K562 (cell line): ENCODE results near the gene IREB2. TPM values are rescaled to one million over a fixed set of nuclear protein-coding genes. Genes with fewer than 3 reads are reported as not detected.

Source experiments
- ATAC-seq: fragments of 200-7000 bp; cut with Tn5 transposase; 3 replicates; pipeline ENCODE4 v1.9.1; 2020; ENCODE audit warnings: moderate library complexity
- BruUV-seq: library from RNA; stranded (reverse); fragments of 400-500 nt; replicated peaks from 2 replicates; lab custom pipeline; 2021; lab: Mats Ljungman, UMichigan
- CTCF ChIA-PET: fragments of 300-600 bp; formaldehyde crosslinking; extraction: SDS; loops from one replicate; lab custom pipeline; 2021; ENCODE audit warnings: low intra/inter-chr PET ratio; lab: Yijun Ruan, JAX
- POLR2A ChIA-PET: fragments of 300-600, 350-650 bp; sonication (Branson Sonifier 250); formaldehyde crosslinking; extraction: SDS; loops from one replicate; lab custom pipeline; 2021; ENCODE audit warnings: antibody characterized with exemption, inconsistent platforms; lab: Yijun Ruan, JAX
- DNase-seq, 4 experiments: peaks; one replicate each; pipeline versions ENCODE4 v3.0.0 to v3.0.0-alpha.2; 2011 to 2018; ENCODE audit warnings: low spot score in 3 of 4, mixed read lengths in 3 of 4; ENCODE audit errors: extremely low read depth in 1 of 4
- FAIRE-seq: peaks from 2 replicates; lab custom pipeline; 2011; peaks lifted over from hg19 to GRCh38; lab: Jason Lieb, UNC
- H2AFZ ChIP-seq: 2 replicates; pipeline ENCODE4 v1.6.0; 2011; ENCODE audit warnings: low read depth, low read length, control low read depth, inconsistent platforms
- H3K27ac ChIP-seq: fragments of 200-600 bp; 3 replicates; pipeline ENCODE4 v1.8.0; 2011; ENCODE audit warnings: low read depth, mild to moderate bottlenecking, control low read depth, inconsistent platforms, low read length, moderate library complexity, mixed read lengths; ENCODE audit errors: extremely low read depth
- H3K27me3 ChIP-seq, 2 experiments: fragments of 300-600 bp in 1 of 2; 2 replicates in 1 of 2; 3 replicates in 1 of 2; pipeline versions ENCODE4 v1.6.0 to v1.8.0; 2011; ENCODE audit warnings: inconsistent platforms in 2 of 2, low read length in 2 of 2, mild to moderate bottlenecking in 1 of 2, mixed read lengths in 1 of 2, moderate library complexity in 1 of 2; ENCODE audit not compliant: control insufficient read depth in 2 of 2, insufficient read depth in 2 of 2
- H3K36me3 ChIP-seq: fragments of 300-600 bp; 3 replicates; pipeline ENCODE4 v1.8.0; 2011; ENCODE audit warnings: mild to moderate bottlenecking, low read length, inconsistent platforms; ENCODE audit not compliant: control insufficient read depth, insufficient read depth
- H3K4me1 ChIP-seq, 2 experiments: fragments of 200-600 bp in 1 of 2; replicated peaks in 1 of 2; 2 replicates in 1 of 2; 3 replicates in 1 of 2; pipeline versions ENCODE4 v1.5.1 to v1.8.0; 2011; ENCODE audit warnings: inconsistent platforms in 2 of 2, low read length in 2 of 2, mild to moderate bottlenecking in 1 of 2, mixed read lengths in 1 of 2, moderate library complexity in 1 of 2; ENCODE audit not compliant: control insufficient read depth in 2 of 2, insufficient read depth in 2 of 2
- H3K4me2 ChIP-seq: 2 replicates; pipeline ENCODE4 v1.6.1; 2011; ENCODE audit warnings: low read length, control low read depth, inconsistent platforms, mixed read lengths; ENCODE audit not compliant: insufficient read depth
- H3K4me3 ChIP-seq: fragments of 200-600 bp; sonication (generic), shearing (Covaris generic); 2 replicates; pipeline ENCODE4 v1.5.1; 2016; ENCODE audit warnings: control low read depth, inconsistent platforms
- H3K79me2 ChIP-seq: fragments of 200-600 bp; 3 replicates; pipeline ENCODE4 v1.8.0; 2011; ENCODE audit warnings: low read length, inconsistent platforms; ENCODE audit not compliant: control insufficient read depth, insufficient read depth
- H3K9ac ChIP-seq, 2 experiments: 2 replicates each; pipeline versions ENCODE4 v1.6.0 to v1.6.1; 2011; ENCODE audit warnings: low read depth in 2 of 2, low read length in 2 of 2, control low read depth in 1 of 2, inconsistent platforms in 1 of 2, mild to moderate bottlenecking in 1 of 2, mixed read lengths in 1 of 2; ENCODE audit not compliant: insufficient read depth in 1 of 2
- H3K9me1 ChIP-seq: one replicate; pipeline ENCODE4 v1.6.0; 2011; ENCODE audit warnings: inconsistent platforms, mild to moderate bottlenecking, low read length, moderate library complexity; ENCODE audit not compliant: control insufficient read depth, insufficient read depth
- H3K9me3 ChIP-seq: replicated peaks from 2 replicates; pipeline ENCODE4 v1.5.1; 2011; ENCODE audit warnings: low read depth, low read length, inconsistent platforms; ENCODE audit not compliant: control insufficient read depth, insufficient read depth
- H4K20me1 ChIP-seq: replicated peaks from 2 replicates; pipeline ENCODE4 v1.6.1; 2011; ENCODE audit warnings: low read length, inconsistent platforms, mixed read lengths; ENCODE audit not compliant: control insufficient read depth, insufficient read depth
- ARID1B ChIP-seq: fragments of 450-650 bp; IDR thresholded peaks from 2 replicates; pipeline ENCODE4 v1.6.1; 2016; ENCODE audit warnings: antibody characterized with exemption, mild to moderate bottlenecking, inconsistent platforms
- CTBP1 ChIP-seq: fragments of 450-650 bp; IDR thresholded peaks from 2 replicates; pipeline ENCODE4 v1.6.1; 2016; ENCODE audit warnings: borderline replicate concordance
- HMGN3 ChIP-seq: IDR thresholded peaks from 2 replicates; pipeline ENCODE4 v1.6.1; 2011; ENCODE audit warnings: borderline replicate concordance, low read depth, mild to moderate bottlenecking, mixed read lengths, low read length; ENCODE audit not compliant: insufficient read length; ENCODE audit errors: extremely low read depth
- LEF1 ChIP-seq: fragments of 450-650 bp; IDR thresholded peaks from 2 replicates; pipeline ENCODE4 v1.6.1; 2016; ENCODE audit warnings: mild to moderate bottlenecking
- USF2 ChIP-seq: sonication (generic); formaldehyde crosslinking; IDR thresholded peaks from 2 replicates; pipeline ENCODE4 v1.5.0; 2020; ENCODE audit warnings: missing genetic modification reagents
- ZNF318 ChIP-seq, 2 experiments: fragments of 450-650 bp; IDR thresholded peaks; 2 replicates each; pipeline ENCODE4 v1.6.1; 2016; ENCODE audit warnings: mild to moderate bottlenecking in 2 of 2, borderline replicate concordance in 1 of 2, low read depth in 1 of 2, moderate library complexity in 1 of 2
- WGBS: fragments of 100-300 bp; shearing (Covaris generic); methylation state at CpG from one replicate; pipeline ENCODE4 v1.1.6; 2016; ENCODE audit warnings: low coverage, mixed read lengths; ENCODE audit not compliant: insufficient coverage; ENCODE audit errors: missing lambda C conversion rate; 5-methylcytosine and 5-hydroxymethylcytosine counted together
- in situ Hi-C: fragments of 300-500 bp; cut with MboI; formaldehyde crosslinking; loops from 4 replicates; pipeline ENCODE4 v1.15.0; 2018; ENCODE audit warnings: inconsistent platforms, mixed read lengths
- intact Hi-C: fragments of 100-400 bp; cut with micrococcal nuclease; formaldehyde crosslinking; loops from 2 replicates; pipeline ENCODE4 v1.14.2; 2022
- polyA plus RNA-seq, 8 experiments: library from polyadenylated mRNA; depleted of rRNA in 4 of 8; stranded (reverse) in 5 of 8; unstranded in 3 of 8; fragments of >200 nt; fragmentation: Nextera tagmentation in 2 of 8; fragmentation: Illumina TruSeq in 1 of 8; extraction: Ambion mirVana in 2 of 8; extraction: Trizol in 1 of 8; gene quantifications; 2 replicates each; pipeline versions ENCODE4 v1.2.1 to v1.2.3, GENCODE V29; 2011 to 2014; ENCODE audit warnings: inconsistent platforms in 1 of 8, missing spikeins in 1 of 8
- total RNA-seq, 7 experiments: library from RNA; depleted of rRNA in 6 of 7; stranded (reverse); fragments of >200 nt in 6 of 7; fragmentation: Illumina TruSeq in 2 of 7; extraction: Trizol in 2 of 7; gene quantifications; 2 replicates each; pipeline versions ENCODE4 v1.2.1 to v1.2.3, GENCODE V29; 2011 to 2021; ENCODE audit warnings: low replicate concordance in 1 of 7

The IREB2 gene
- total and polyA plus RNA-seq, 9 of the 15 experiments (the other 6 are each of a cell fraction or from before 2014, with no cell fraction given) = 16.8 to 61.7 (median 34.0) TPM

- TF ChIP-seq USF2 (CRISPR knock-in tag) (no peak), HMGN3 (peak; percentile 16), ARID1B (0 out of 2 replicates have a peak, but pooled peaks have one; percentile 3), LEF1 (no peak), CTBP1 (peak; percentile 9; the same call in 1 of the 2 replicates)
- TF ChIP-seq, all 486 proteins: peak for 7
These were observed 69.8 kb downstream of the IREB2 start (continued) for GRCh38 chr15:78507831-78508160.

GRCh38 chr15:78508272-78508671, 70.3 kb downstream of the IREB2 start:
- H2AFZ ChIP-seq = peak overlapping the region; percentile 98
- in situ Hi-C loops = no loop called here
- ChIA-PET POLR2A (interaction anchor here (0.6 to 1.6 kb wide), 5 partner anchors 9 to 163 kb away, joined by 3 to 5 read pairs (median 3); partner anchors contain the start of gene PSMA4), CTCF (no interaction called here)
- H3K9me1 ChIP-seq = no peaks in the 10 kb centered on the region
- FAIRE-seq (no peak), DNase-seq (peak in 1 of 4 experiments; percentile 8), ATAC-seq (no peak)
- H3K9me3 ChIP-seq = no peaks in the 10 kb centered on the region
- H3K27me3 ChIP-seq = no peaks in the 10 kb centered on the region
- H3K4me2 ChIP-seq = peak overlapping the region; percentile 92
- peak overlapping the region; percentile 58 to 92; a peak in 3 of 4 replicates for H3K9ac ChIP-seq
- H3K4me3 ChIP-seq = peak overlapping the region; percentile 60
- no peaks in the 10 kb centered on the region for H3K36me3 ChIP-seq
- H4K20me1 ChIP-seq = no peaks in the 10 kb centered on the region
- BruUV-seq = TSS peak; percentile 44
- H3K79me2 ChIP-seq = no peaks in the 10 kb centered on the region
- no peak for TF ChIP-seq ZNF318 (IDR thresholded peaks at IDR 0.05; ENCODE audit: borderline replicate concordance in 1 of 2, low read depth in 1 of 2)
- 22% methylated on average over 6 of the region's 6 CpGs for WGBS
- intact Hi-C loops = loop anchor here (5.0 kb wide), 1 partner anchor 34 kb away; the partner anchor contains the start of gene PSMA4
- no peak overlapping the region for H3K27ac ChIP-seq
- peaks cover 4 to 10% of the 10 kb centered on the region in 2 experiments; a peak in 4 of 5 replicates for H3K4me1 ChIP-seq
